ENCODE measurements around the gene TXNDC2. TPM values are rescaled to one million over a fixed set of nuclear protein-coding genes. Genes with fewer than 3 reads are reported as not detected.

TXNDC2 gene
- total RNA-seq, 2 donors from 2014 or later = 3.6 TPM; not detected in 1

DNA sequence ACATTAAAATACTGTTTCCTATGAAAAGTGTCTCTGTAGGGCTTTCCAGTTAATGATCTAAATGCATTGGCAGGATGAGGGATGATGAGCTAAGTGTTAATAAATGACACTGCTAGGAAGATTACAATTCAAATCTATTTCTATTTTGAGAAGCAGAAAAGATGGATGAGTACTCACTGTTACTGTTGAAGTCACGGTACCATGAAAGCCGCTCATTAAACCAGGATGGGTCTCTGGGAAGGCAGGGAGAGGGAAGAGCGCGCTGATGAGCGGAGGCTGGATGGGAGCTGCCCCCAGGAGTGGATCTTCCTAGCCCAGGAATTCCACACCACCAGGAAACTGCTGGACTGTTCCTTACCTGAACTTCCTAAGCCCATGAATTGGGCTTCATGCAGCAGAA is 27.1 kb upstream of the TXNDC2 start:
- no peak for TF ChIP-seq POLR2A (IDR thresholded peaks at IDR 0.05)
- TF ChIP-seq POLR2AphosphoS5 (IDR thresholded peaks at IDR 0.05) = no peak
- TF ChIP-seq, protein P1, sequence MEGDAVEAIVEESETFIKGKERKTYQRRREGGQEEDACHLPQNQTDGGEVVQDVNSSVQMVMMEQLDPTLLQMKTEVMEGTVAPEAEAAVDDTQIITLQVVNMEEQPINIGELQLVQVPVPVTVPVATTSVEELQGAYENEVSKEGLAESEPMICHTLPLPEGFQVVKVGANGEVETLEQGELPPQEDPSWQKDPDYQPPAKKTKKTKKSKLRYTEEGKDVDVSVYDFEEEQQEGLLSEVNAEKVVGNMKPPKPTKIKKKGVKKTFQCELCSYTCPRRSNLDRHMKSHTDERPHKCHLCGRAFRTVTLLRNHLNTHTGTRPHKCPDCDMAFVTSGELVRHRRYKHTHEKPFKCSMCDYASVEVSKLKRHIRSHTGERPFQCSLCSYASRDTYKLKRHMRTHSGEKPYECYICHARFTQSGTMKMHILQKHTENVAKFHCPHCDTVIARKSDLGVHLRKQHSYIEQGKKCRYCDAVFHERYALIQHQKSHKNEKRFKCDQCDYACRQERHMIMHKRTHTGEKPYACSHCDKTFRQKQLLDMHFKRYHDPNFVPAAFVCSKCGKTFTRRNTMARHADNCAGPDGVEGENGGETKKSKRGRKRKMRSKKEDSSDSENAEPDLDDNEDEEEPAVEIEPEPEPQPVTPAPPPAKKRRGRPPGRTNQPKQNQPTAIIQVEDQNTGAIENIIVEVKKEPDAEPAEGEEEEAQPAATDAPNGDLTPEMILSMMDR (IDR thresholded peaks at IDR 0.05) = no peak
- Histone ChIP-seq H3K9me3 (no peaks in the 10 kb centered on the region), H3K36me3 (no peaks in the 10 kb centered on the region), H3K27me3 (replicated peaks; ENCODE audit: insufficient read depth) (no peaks in the 10 kb centered on the region), H3K4me3 (no peak overlapping the region), H3K4me1 (replicated peaks) (no peaks in the 10 kb centered on the region), H3K27ac (no peak overlapping the region)
- intact Hi-C loops (cut with DNase I) = loop anchor here (5.0 to 10.0 kb wide), 2 partner anchors 51 to 154 kb away; partner anchors contain the start of gene RAB31
- no peak for DNase-seq (ENCODE audit: low spot score)
- WGBS = 90% methylated on average over 5 of the region's 5 CpGs

DNA sequence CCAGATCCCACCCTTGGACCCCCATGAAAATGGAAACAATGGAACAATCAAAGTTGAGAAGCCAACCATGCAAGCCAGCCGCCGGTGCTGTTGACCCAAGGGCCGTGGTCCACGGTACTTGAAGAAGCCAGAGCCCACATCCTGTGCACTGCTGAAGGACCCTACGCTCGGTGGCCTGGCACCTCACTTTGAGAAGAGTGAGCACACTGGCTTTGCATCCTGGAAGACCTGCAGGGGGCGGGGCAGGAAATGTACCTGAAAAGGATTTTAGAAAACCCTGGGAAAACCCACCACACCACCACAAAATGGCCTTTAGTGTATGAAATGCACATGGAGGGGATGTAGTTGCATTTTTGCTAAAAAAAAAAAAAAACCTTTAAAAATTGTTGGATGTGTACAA is 26.5 kb upstream of the TXNDC2 start:
- TF ChIP-seq POLR2AphosphoS5 (IDR thresholded peaks at IDR 0.05) (no peak), POLR2A (IDR thresholded peaks at IDR 0.05) (no peak)
- TF ChIP-seq, protein P1 (IDR thresholded peaks at IDR 0.05) = no peak
- 91% methylated on average over 7 of the region's 7 CpGs for WGBS
- no peaks in the 10 kb centered on the region for H3K4me1 ChIP-seq (replicated peaks)
- no peak overlapping the region for H3K27ac ChIP-seq
- H3K9me3 ChIP-seq = no peaks in the 10 kb centered on the region
- no peak for DNase-seq (ENCODE audit: low spot score)
- H3K4me3 ChIP-seq = no peak overlapping the region
- no peaks in the 10 kb centered on the region for H3K36me3 ChIP-seq
- H3K27me3 ChIP-seq (replicated peaks; ENCODE audit: insufficient read depth) = no peaks in the 10 kb centered on the region
- intact Hi-C loops (cut with DNase I) = loop anchor here (5.0 to 10.0 kb wide), 2 partner anchors 52 to 154 kb away; partner anchors contain the start of gene RAB31

DNA sequence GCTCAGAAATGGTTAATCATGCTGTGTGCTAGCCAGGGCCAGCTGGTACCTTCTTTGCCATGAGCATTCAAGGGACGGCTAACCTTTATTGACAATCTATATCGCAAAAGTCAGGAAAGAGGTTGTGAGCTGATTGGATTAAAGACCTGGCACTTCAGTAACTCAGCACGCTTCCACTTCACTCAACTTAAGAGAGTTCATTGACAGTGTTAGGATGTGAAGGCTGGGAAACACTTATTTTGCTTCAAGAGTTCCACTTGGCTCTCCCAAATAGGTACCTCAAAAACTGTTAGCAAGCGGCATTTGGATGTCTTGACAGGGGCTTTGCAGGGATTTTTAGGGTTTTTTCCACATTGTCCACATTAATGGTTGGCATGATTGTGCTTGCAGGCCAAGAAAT is 25.1 kb upstream of the TXNDC2 start:
- 47% methylated on average over 4 of the region's 4 CpGs for WGBS
- Histone ChIP-seq H3K4me3 (no peak overlapping the region), H3K27me3 (replicated peaks; ENCODE audit: insufficient read depth) (no peaks in the 10 kb centered on the region), H3K9me3 (no peaks in the 10 kb centered on the region), H3K4me1 (replicated peaks) (no peaks in the 10 kb centered on the region), H3K36me3 (no peaks in the 10 kb centered on the region), H3K27ac (no peak overlapping the region)
- TF ChIP-seq POLR2A (IDR thresholded peaks at IDR 0.05) (no peak), POLR2AphosphoS5 (IDR thresholded peaks at IDR 0.05) (no peak)
- TF ChIP-seq, protein P1 (IDR thresholded peaks at IDR 0.05) = no peak
- intact Hi-C loops (cut with DNase I) = no loop called here
- no peak for DNase-seq (ENCODE audit: low spot score)

DNA sequence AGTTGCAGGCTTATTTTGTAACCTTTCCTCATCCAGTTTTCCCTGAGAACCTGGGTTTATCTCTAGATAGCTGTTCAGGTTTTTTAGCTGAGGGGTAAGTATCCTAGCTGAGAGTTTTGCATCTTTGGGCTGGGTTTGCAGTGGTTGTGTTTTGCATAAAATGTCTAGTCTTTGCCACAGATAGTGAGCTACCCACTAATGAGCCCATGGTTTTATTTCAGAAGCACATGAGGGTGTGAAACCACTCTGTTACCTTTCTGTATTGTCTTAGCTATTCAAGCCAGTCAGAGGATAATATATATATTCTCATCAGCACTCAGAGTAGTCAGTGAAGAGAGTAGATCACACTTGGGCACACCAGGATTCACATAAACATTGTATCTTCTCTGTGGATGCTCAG is 24.6 kb upstream of the TXNDC2 start:
- H3K36me3 ChIP-seq = no peaks in the 10 kb centered on the region
- no peak overlapping the region for H3K4me3 ChIP-seq
- DNase-seq (ENCODE audit: low spot score) = no peak
- no peak overlapping the region for H3K27ac ChIP-seq
- H3K9me3 ChIP-seq = no peaks in the 10 kb centered on the region
- intact Hi-C loops (cut with DNase I) = no loop called here
- H3K4me1 ChIP-seq (replicated peaks) = no peaks in the 10 kb centered on the region
- TF ChIP-seq POLR2AphosphoS5 (IDR thresholded peaks at IDR 0.05) = no peak
- TF ChIP-seq POLR2A (IDR thresholded peaks at IDR 0.05) = no peak
- TF ChIP-seq, protein P1 (IDR thresholded peaks at IDR 0.05) = no peak
- H3K27me3 ChIP-seq (replicated peaks; ENCODE audit: insufficient read depth) = no peaks in the 10 kb centered on the region

DNA sequence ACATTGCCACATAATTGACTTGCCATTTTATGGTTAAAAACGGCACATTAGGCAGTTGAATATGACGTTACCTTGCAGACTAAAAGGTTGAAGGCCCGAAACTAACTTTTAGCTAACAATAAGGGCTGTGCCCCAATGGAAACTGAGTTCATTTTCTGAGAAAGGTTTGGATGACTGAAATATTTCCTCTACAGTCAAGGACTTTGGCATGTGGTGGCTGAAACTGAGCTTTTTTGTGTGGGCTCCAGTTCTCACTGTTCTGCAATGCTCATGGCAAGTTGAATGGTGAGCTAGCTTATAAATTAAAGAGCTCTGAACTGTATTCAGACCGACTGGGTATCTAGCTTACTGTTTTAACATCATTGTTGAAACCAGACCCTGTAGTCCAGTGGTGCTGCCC is 23.8 kb upstream of the TXNDC2 start:
- intact Hi-C loops (cut with DNase I) = no loop called here
- H3K36me3 ChIP-seq = no peaks in the 10 kb centered on the region
- no peaks in the 10 kb centered on the region for H3K4me1 ChIP-seq (replicated peaks)
- no peak for TF ChIP-seq POLR2A (IDR thresholded peaks at IDR 0.05)
- no peak for TF ChIP-seq POLR2AphosphoS5 (IDR thresholded peaks at IDR 0.05)
- TF ChIP-seq, protein P1 (IDR thresholded peaks at IDR 0.05) = no peak
- H3K27me3 ChIP-seq (replicated peaks; ENCODE audit: insufficient read depth) = no peaks in the 10 kb centered on the region
- 89% methylated on average over 4 of the region's 4 CpGs for WGBS
- no peak for DNase-seq (ENCODE audit: low spot score)
- no peaks in the 10 kb centered on the region for H3K9me3 ChIP-seq
- no peak overlapping the region for H3K4me3 ChIP-seq
- no peak overlapping the region for H3K27ac ChIP-seq

Data from prostate gland (tissue), 2 donors.